ENCODE results near the gene SNAP29. TPM values are rescaled to one million over a fixed set of nuclear protein-coding genes. Genes with fewer than 3 reads are reported as not detected.

Gene SNAP29
- total RNA-seq, 1 experiment from 2014 or later, result 17.9 TPM

- WGBS (ENCODE audit: extremely low coverage, insufficient read length, low lambda C conversion rate), result no CpG with 5 or more reads among the region's 13 CpGs
- Histone ChIP-seq H3K18ac (ENCODE audit: insufficient read length, low read depth, low read length) (no peak overlapping the region), H3K9me3 (ENCODE audit: control insufficient read depth, low read depth, low read length) (no peaks in the 10 kb centered on the region), H3K27me3 (ENCODE audit: insufficient read depth, low read length) (no peaks in the 10 kb centered on the region), H3K4me2 (ENCODE audit: insufficient read depth, insufficient read length, low read length) (no peak overlapping the region), H2BK5ac (ENCODE audit: insufficient read length, low read length) (no peak overlapping the region), H2BK15ac (ENCODE audit: low read depth, low read length) (no peak overlapping the region), H2AFZ (ENCODE audit: low read length) (no peak overlapping the region), H3K79me2 (ENCODE audit: insufficient read depth, low read length) (no peaks in the 10 kb centered on the region), H3K56ac (ENCODE audit: insufficient read length, low read depth, low read length) (no peak overlapping the region), H2BK120ac (ENCODE audit: low read depth, low read length, poor library complexity, severe bottlenecking) (no peak overlapping the region), H3K9ac (ENCODE audit: extremely low read depth, insufficient read length, low read length) (no peak overlapping the region), H3T11ph (ENCODE audit: low read length) (no peak overlapping the region), H3K4ac (ENCODE audit: low read depth, low read length) (no peak overlapping the region), H2BK12ac (ENCODE audit: insufficient read length, low read depth, low read length) (no peak overlapping the region), H3K23me2 (ENCODE audit: insufficient read length, low read depth, low read length, poor library complexity, severe bottlenecking) (no peaks in the 10 kb centered on the region), H4K20me1 (ENCODE audit: control insufficient read depth, insufficient read depth, insufficient read length) (no peaks in the 10 kb centered on the region), H3K79me1 (ENCODE audit: insufficient read depth, low read depth, low read length, poor library complexity, severe bottlenecking) (no peaks in the 10 kb centered on the region), H4K8ac (replicated peaks; ENCODE audit: insufficient read length, low read depth, low read length) (no peak overlapping the region), H4K5ac (ENCODE audit: insufficient read length, low read depth, low read length) (no peak overlapping the region), H3K4me1 (ENCODE audit: insufficient read depth, low read length) (no peaks in the 10 kb centered on the region), H3K14ac (ENCODE audit: insufficient read depth, low read length) (no peak overlapping the region), H2AK5ac (ENCODE audit: insufficient read length, low read length) (no peak overlapping the region), H3K27ac (ENCODE audit: insufficient read length, low read depth, low read length) (no peak overlapping the region), H2BK20ac (ENCODE audit: low read depth, low read length, poor library complexity, severe bottlenecking) (no peak overlapping the region), H3K23ac (ENCODE audit: insufficient read length, low read depth, low read length) (no peak overlapping the region), H4K91ac (ENCODE audit: insufficient read length, low read depth, low read length) (no peak overlapping the region)
- Mint-ChIP-seq H3K4me3 (no peak overlapping the region), H3K4me1 (peaks cover 3 to 4% of the 10 kb centered on the region in 2 experiments; a peak in 1 of 4 replicates), H3K27ac (0 out of 7 replicates have a peak overlapping the region, but pooled peaks of 1 of the 3 experiments have one; percentile 66), H3K36me3 (ENCODE audit: insufficient read depth in 1 of 3, low read depth in 3 of 3) (peaks cover 3 to 28% (median 14%) of the 10 kb centered on the region in 3 experiments; a peak in 5 of 7 replicates), H3K9me3 (no peaks in the 10 kb centered on the region), H3K27me3 (ENCODE audit: low read depth) (no peaks in the 10 kb centered on the region)
- TF ChIP-seq CTCF (conservative IDR thresholded peaks at IDR 0.05), result no peak
- no peak for DNase-seq
Observed at GRCh38 chr22:20889904-20890540, 31.2 kb downstream of the SNAP29 start.

All from H9 (cell line).